HepG2 (cell line): ENCODE results near the gene HLCS. TPM values are rescaled to one million over a fixed set of nuclear protein-coding genes. Genes with fewer than 3 reads are reported as not detected.
A peak's percentile ranks its signal among the peaks of the same experiment; 100 is the strongest.

Source experiments
- ARNT ChIP-seq: fragments of 450-650 bp; IDR thresholded peaks from 2 replicates; pipeline ENCODE4 v1.6.1; 2017
- GATAD1 ChIP-seq: IDR thresholded peaks from 2 replicates; pipeline ENCODE4 v1.6.1; 2016; ENCODE audit warnings: missing genetic modification reagents, missing compliant biosample characterization
- KDM3A ChIP-seq: IDR thresholded peaks from 2 replicates; pipeline ENCODE4 v1.6.1; 2018; ENCODE audit warnings: low read depth, missing compliant biosample characterization
- PPARG ChIP-seq: conservative IDR thresholded peaks from 2 replicates; pipeline ENCODE4 v1.6.1; 2016; ENCODE audit warnings: missing biosample characterization, missing genetic modification reagents
- TEAD2 ChIP-seq: sonication (generic); formaldehyde crosslinking; IDR thresholded peaks from 2 replicates; pipeline ENCODE4 v1.9.0; 2021; ENCODE audit warnings: missing genetic modification reagents
- ZNF468 ChIP-seq: sonication (generic); formaldehyde crosslinking; IDR thresholded peaks from 2 replicates; pipeline ENCODE4 v1.8.0; 2022; ENCODE audit warnings: mild to moderate bottlenecking, moderate library complexity, missing genetic modification reagents
- ZSCAN22 ChIP-seq: sonication (generic); formaldehyde crosslinking; IDR thresholded peaks from 2 replicates; pipeline ENCODE4 v1.4.0; 2020; ENCODE audit warnings: mild to moderate bottlenecking, missing genetic modification reagents
- polyA plus RNA-seq, 8 experiments: library from polyadenylated mRNA; depleted of rRNA in 3 of 8; stranded (reverse) in 7 of 8; unstranded in 1 of 8; fragments of >200 nt; fragmentation: Illumina TruSeq in 4 of 8; extraction: Trizol in 4 of 8; gene quantifications; 2 replicates each; pipeline versions ENCODE4 v1.2.1 to v1.2.3, GENCODE V29; 2011 to 2016; ENCODE audit warnings: low read depth in 4 of 8, missing spikeins in 1 of 8, mixed read lengths in 1 of 8; ENCODE audit not compliant: insufficient read depth in 1 of 8
- total RNA-seq, 5 experiments: library from RNA; depleted of rRNA; stranded (reverse); fragments of >200 nt; fragmentation: Illumina TruSeq; extraction: Trizol; gene quantifications; 2 replicates each; pipeline ENCODE4 v1.2.3, GENCODE V29; 2016; ENCODE audit warnings: low read depth in 1 of 5
- TF ChIP-seq, protein P1 (sequence below): sonication (generic); formaldehyde crosslinking; IDR thresholded peaks from 2 replicates; pipeline ENCODE4 v1.5.0; 2020; ENCODE audit warnings: mild to moderate bottlenecking, missing genetic modification reagents, borderline replicate concordance
- TF ChIP-seq, protein P2 (sequence below): sonication (generic); formaldehyde crosslinking; IDR thresholded peaks from 2 replicates; pipeline ENCODE4 v1.9.0; 2022; ENCODE audit warnings: missing genetic modification reagents, mild to moderate bottlenecking, borderline replicate concordance
- TF ChIP-seq, protein P3 (sequence below): sonication (generic); formaldehyde crosslinking; IDR thresholded peaks from 2 replicates; pipeline ENCODE4 v1.9.0; 2021; ENCODE audit warnings: missing genetic modification reagents, mild to moderate bottlenecking, borderline replicate concordance
- TF ChIP-seq, protein P4 (sequence below): sonication (generic); formaldehyde crosslinking; IDR thresholded peaks from 2 replicates; pipeline ENCODE4 v1.5.0; 2020; ENCODE audit warnings: mild to moderate bottlenecking, missing genetic modification reagents
- TF ChIP-seq, protein P5 (sequence below): sonication (generic); formaldehyde crosslinking; IDR thresholded peaks from 2 replicates; pipeline ENCODE4 v1.5.0; 2020; ENCODE audit warnings: mild to moderate bottlenecking, low read depth, missing genetic modification reagents, borderline replicate concordance

The HLCS gene
- total and polyA plus RNA-seq, 2 of the 13 experiments (the other 11 are each of a cell fraction or from before 2014, with no cell fraction given): 7.9 to 12.3 TPM

DNA sequence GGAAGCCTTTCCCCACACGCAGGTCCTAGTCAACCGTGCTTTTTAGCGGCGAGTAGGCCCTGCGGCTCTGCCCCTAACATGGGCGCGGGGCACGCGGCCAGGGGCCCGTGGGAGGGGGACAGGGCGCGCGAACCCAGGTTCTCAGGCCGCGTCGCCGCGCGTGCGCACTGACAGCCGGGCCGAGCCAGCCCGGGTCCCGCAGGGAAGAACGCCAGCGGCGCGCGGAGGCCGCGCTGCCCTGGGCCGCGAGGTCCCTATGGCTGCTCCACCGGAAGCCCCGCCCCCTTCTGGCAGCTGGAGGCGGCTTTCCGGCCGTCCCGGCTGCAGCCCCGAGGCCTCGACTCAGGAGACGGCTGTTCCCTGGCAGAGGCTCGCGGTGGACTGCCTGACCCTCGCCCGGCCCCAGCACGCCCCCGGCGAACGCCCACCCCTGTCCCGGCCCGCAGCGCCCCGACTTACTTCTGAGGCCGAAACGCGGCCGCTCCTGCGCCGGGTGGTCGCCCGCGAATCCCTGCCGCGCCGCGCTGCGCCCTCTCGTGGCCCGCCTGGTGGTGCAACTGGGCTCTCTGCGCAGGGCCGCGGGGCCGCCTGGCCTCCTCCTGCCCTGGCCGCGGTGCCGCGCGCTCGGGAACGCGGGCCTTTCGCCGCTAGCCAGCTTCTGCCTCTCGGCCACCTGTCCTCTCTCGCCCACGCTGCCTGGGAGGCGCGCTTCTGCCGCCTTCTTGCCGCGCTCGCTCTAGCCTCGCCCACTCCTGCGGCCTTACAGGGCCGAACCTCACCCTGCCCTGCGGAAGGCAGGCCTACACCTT, 23.4 kb upstream of the HLCS start (continued):
- TF ChIP-seq, protein P1, sequence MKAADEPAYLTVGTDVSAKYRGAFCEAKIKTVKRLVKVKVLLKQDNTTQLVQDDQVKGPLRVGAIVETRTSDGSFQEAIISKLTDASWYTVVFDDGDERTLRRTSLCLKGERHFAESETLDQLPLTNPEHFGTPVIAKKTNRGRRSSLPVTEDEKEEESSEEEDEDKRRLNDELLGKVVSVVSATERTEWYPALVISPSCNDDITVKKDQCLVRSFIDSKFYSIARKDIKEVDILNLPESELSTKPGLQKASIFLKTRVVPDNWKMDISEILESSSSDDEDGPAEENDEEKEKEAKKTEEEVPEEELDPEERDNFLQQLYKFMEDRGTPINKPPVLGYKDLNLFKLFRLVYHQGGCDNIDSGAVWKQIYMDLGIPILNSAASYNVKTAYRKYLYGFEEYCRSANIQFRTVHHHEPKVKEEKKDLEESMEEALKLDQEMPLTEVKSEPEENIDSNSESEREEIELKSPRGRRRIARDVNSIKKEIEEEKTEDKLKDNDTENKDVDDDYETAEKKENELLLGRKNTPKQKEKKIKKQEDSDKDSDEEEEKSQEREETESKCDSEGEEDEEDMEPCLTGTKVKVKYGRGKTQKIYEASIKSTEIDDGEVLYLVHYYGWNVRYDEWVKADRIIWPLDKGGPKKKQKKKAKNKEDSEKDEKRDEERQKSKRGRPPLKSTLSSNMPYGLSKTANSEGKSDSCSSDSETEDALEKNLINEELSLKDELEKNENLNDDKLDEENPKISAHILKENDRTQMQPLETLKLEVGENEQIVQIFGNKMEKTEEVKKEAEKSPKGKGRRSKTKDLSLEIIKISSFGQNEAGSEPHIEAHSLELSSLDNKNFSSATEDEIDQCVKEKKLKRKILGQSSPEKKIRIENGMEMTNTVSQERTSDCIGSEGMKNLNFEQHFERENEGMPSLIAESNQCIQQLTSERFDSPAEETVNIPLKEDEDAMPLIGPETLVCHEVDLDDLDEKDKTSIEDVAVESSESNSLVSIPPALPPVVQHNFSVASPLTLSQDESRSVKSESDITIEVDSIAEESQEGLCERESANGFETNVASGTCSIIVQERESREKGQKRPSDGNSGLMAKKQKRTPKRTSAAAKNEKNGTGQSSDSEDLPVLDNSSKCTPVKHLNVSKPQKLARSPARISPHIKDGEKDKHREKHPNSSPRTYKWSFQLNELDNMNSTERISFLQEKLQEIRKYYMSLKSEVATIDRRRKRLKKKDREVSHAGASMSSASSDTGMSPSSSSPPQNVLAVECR: peak; percentile 70
- TF ChIP-seq ZNF468 (CRISPR knock-in tag) (no peak), ZSCAN22 (CRISPR knock-in tag) (peak; percentile 72), KDM3A (CRISPR knock-in tag) (peak; percentile 69; the same call in 1 of the 2 replicates), GATAD1 (CRISPR knock-in tag) (no peak; the same call in 1 of the 2 replicates), PPARG (CRISPR knock-in tag) (peak; percentile 60; the same call in 1 of the 2 replicates), TEAD2 (CRISPR knock-in tag) (peak; percentile 14; the same call in 1 of the 2 replicates), ARNT (no peak)
- TF ChIP-seq, protein P2, sequence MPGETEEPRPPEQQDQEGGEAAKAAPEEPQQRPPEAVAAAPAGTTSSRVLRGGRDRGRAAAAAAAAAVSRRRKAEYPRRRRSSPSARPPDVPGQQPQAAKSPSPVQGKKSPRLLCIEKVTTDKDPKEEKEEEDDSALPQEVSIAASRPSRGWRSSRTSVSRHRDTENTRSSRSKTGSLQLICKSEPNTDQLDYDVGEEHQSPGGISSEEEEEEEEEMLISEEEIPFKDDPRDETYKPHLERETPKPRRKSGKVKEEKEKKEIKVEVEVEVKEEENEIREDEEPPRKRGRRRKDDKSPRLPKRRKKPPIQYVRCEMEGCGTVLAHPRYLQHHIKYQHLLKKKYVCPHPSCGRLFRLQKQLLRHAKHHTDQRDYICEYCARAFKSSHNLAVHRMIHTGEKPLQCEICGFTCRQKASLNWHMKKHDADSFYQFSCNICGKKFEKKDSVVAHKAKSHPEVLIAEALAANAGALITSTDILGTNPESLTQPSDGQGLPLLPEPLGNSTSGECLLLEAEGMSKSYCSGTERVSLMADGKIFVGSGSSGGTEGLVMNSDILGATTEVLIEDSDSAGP (CRISPR knock-in tag): peak; percentile 74
- TF ChIP-seq, protein P3, sequence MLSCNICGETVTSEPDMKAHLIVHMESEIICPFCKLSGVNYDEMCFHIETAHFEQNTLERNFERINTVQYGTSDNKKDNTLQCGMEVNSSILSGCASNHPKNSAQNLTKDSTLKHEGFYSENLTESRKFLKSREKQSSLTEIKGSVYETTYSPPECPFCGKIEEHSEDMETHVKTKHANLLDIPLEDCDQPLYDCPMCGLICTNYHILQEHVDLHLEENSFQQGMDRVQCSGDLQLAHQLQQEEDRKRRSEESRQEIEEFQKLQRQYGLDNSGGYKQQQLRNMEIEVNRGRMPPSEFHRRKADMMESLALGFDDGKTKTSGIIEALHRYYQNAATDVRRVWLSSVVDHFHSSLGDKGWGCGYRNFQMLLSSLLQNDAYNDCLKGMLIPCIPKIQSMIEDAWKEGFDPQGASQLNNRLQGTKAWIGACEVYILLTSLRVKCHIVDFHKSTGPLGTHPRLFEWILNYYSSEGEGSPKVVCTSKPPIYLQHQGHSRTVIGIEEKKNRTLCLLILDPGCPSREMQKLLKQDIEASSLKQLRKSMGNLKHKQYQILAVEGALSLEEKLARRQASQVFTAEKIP: no peak
- TF ChIP-seq, protein P4, sequence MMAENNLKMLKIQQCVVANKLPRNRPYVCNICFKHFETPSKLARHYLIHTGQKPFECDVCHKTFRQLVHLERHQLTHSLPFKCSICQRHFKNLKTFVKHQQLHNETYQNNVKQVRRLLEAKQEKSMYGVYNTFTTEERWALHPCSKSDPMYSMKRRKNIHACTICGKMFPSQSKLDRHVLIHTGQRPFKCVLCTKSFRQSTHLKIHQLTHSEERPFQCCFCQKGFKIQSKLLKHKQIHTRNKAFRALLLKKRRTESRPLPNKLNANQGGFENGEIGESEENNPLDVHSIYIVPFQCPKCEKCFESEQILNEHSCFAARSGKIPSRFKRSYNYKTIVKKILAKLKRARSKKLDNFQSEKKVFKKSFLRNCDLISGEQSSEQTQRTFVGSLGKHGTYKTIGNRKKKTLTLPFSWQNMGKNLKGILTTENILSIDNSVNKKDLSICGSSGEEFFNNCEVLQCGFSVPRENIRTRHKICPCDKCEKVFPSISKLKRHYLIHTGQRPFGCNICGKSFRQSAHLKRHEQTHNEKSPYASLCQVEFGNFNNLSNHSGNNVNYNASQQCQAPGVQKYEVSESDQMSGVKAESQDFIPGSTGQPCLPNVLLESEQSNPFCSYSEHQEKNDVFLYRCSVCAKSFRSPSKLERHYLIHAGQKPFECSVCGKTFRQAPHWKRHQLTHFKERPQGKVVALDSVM (CRISPR knock-in tag): peak; percentile 91
- TF ChIP-seq, protein P5, sequence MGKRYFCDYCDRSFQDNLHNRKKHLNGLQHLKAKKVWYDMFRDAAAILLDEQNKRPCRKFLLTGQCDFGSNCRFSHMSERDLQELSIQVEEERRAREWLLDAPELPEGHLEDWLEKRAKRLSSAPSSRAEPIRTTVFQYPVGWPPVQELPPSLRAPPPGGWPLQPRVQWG (CRISPR knock-in tag): no peak
